ENCODE measurements around the gene SLC30A7.

The SLC30A7 gene

DNA sequence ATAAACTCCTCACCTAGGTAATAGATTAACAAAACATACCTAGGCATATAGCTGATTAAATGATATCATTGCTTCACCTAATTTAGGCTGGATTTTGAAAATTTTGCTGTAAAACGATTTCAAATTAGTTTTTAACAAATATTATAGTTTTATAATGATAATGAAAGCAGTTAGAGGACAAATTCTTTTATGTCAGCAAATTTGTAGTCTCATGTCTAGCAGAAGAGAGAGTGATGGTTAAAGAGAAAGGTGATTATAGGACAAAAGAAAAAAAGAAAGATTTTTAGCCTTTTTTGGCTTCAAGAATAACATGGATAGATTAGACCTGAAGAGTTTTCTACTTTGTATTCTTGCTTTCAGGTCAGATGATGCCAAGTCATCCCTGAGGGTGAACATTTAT, 133.3 kb downstream of the SLC30A7 start:
- no peak for DNase-seq

DNA sequence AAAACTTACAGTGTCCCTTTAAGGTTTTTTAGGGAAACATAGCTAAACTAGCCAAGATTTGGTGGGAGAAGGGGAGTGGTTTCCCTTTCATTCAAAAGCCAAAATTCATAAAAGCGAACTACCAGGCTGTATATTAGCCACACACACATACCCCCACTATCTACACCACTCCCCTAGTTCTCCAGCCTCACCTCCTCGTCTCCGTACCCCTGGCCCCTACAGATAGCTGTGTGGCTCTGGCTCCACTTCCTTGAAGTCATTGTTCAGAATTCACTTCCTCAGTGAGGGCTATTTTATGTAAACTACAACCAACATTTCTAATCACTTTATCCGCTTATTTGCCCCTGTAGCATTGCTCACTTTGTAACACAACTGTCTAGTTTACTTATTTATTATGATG, 135.0 kb downstream of the SLC30A7 start:
- no peak for DNase-seq

Measured in NCI-H526 treated with DMSO at 0.1 percent for 48 hours (cell line).